Astrocyte (in vitro differentiated cells and primary cell): Measurements from ENCODE around the gene GREM2.

Experiments used
- EZH2 ChIP-seq: IDR thresholded peaks from 2 replicates; pipeline ENCODE4 v1.6.1; 2012; ENCODE audit warnings: mild to moderate bottlenecking, low read length, inconsistent platforms; ENCODE audit not compliant: insufficient read depth
- TF ChIP-seq, protein P1 (sequence below): IDR thresholded peaks from 2 replicates; pipeline ENCODE4 v1.5.1; 2011; ENCODE audit warnings: low read depth, mild to moderate bottlenecking, inconsistent platforms, low read length, moderate library complexity; ENCODE audit not compliant: insufficient read depth

- TF ChIP-seq, protein P1, sequence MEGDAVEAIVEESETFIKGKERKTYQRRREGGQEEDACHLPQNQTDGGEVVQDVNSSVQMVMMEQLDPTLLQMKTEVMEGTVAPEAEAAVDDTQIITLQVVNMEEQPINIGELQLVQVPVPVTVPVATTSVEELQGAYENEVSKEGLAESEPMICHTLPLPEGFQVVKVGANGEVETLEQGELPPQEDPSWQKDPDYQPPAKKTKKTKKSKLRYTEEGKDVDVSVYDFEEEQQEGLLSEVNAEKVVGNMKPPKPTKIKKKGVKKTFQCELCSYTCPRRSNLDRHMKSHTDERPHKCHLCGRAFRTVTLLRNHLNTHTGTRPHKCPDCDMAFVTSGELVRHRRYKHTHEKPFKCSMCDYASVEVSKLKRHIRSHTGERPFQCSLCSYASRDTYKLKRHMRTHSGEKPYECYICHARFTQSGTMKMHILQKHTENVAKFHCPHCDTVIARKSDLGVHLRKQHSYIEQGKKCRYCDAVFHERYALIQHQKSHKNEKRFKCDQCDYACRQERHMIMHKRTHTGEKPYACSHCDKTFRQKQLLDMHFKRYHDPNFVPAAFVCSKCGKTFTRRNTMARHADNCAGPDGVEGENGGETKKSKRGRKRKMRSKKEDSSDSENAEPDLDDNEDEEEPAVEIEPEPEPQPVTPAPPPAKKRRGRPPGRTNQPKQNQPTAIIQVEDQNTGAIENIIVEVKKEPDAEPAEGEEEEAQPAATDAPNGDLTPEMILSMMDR = no peak
- TF ChIP-seq EZH2 = no peak
These were observed 8.1 kb upstream of the GREM2 start for GRCh38 chr1:240619906-240620621.
